HuH-7.5 (cell line): ENCODE results near the gene ICAM2.
A peak's percentile ranks its signal among the peaks of the same experiment; 100 is the strongest.
"Not testable (repeated sequence)": the region's sequence is repeated elsewhere in the genome, so short reads cannot be mapped to it uniquely, and the experiment has no call there.

ENCODE experiments used
- DNase-seq: peaks from one replicate; pipeline ENCODE4 v3.0.0; 2011; ENCODE audit warnings: low spot score

The ICAM2 gene

GRCh38 chr17:64042700-64043485 lies 22.5 kb upstream of the ICAM2 start:
- DNase-seq, result no peak

DNA sequence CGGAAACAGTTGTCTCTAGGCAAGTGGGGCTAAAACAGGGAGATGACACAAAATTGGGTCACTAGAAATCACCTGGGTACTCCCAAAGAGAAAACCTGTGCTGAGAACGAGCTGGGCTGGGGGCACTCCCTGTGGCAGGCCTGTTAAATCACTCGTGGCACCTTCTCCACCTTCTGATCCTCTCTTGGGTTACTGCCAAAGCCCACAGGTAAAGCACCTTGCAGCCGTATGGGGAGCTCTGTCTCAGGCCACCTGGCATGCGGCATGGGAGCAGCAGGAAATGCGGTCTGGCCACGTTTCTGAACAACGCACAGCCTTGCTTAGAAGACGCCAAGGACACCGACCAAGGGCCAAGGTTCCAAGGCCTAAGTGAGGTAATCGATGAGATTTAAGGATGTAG lies 21.5 kb upstream of the ICAM2 start:
- DNase-seq, result no peak

- no peak for DNase-seq
Measured at GRCh38 chr17:64040206-64040605, 19.8 kb upstream of the ICAM2 start.

DNA sequence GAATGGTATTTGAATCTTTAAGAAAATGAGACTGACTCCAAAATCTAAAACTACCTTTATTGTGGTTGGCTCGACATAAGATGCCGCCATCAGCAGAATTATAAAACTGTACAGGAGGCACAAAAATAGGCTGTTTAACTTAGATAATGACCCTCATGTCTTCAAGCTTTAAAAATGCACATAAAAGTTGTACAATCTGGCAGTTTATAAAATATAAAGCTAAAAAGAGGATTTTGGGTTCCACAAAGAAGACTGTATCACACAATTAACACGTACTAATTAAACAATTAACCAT lies 18.6 kb upstream of the ICAM2 start:
- no peak for DNase-seq

DNA sequence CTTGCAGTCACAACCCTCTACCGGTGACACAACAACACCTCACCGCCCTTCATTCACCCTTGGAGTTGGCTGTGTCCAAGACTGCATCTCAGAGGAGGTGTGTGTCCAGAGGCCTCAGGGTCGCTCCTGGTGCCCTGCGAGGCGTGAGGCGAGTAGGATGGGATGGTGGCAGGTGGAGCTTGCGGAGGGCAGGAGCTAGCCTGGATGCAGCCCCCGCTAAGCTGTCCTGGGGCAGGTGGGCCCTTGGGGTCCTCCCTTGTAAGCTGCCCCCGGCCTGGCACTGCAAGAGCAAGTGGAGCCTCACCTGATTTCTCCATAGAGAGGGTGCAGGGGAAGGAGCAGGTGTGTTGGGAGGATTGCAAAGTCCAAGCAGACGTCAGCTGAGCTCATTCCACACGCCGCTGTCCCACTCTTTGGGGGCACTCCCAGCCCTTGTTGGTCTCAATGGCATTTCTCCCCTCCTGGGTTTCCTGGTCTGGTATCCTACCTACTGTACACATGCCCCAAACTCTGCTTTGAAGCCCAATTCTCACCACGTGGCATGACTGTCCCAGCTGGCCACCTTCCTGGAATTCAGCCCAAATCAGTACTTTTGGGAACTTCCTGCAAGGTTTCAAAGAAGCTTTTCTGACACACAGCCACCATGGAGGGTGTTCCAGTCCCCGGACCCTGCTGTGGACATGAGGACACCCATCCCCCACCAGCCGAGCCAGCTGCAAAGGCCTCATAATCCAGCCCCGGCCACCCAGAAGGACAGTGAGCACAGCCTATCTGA lies 18.1 kb upstream of the ICAM2 start:
- no peak for DNase-seq

- no peak for DNase-seq
Measured at GRCh38 chr17:64037802-64038201, 17.4 kb upstream of the ICAM2 start.

DNA sequence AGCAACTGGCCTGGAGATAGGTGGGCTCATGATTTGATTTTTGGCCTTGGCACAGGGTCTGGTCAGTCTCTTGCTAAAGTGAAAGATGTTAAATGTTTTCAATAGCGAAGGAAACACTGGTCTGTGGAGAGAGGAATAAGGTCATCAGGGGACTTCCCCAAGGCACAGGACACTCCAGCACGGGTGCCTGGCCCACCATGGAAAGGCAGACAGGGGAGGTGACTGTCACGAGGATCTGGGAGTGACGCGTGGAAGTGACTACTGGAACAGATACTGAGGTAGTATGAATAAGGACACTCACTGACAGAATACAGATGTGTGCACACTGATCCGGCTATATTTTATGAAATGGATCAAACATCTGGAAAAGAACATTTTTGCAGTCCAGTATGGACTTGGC lies 16.7 kb upstream of the ICAM2 start:
- no peak for DNase-seq

DNA sequence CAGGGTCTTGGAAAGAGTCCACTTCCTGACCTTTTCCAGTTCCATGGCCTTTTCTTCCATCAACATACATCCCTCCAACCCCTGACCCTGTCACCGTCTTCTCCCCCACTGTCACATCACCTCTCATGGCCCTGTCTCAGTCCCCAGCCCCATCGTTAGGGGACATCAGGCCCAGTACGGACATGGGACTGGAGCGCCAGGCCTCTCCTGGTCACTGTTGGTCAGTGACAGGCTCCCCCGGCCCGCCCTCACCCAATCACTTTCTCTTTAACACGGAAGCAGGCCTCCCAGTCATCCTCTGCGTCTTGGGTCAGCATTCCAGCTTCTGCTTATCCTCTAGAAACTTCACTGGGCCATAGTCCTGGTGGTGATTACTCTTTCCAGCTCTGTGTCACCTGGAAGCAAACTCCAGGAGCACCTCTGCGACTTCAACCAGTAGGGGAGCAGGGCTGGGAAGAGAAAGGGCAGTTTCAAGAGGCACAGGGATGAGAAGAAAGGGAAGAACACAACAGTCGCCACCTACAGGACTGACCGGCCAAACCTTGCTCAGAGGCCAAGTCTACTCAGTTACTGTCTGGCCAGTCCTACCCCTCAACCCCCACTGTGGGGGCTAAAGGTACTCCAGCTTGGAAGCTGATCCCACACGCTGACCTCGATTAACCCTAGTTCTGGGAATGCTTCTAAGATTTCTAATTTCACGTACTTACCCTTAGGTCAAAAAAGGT lies 15.9 kb upstream of the ICAM2 start:
- DNase-seq, result peak; percentile 36

DNA sequence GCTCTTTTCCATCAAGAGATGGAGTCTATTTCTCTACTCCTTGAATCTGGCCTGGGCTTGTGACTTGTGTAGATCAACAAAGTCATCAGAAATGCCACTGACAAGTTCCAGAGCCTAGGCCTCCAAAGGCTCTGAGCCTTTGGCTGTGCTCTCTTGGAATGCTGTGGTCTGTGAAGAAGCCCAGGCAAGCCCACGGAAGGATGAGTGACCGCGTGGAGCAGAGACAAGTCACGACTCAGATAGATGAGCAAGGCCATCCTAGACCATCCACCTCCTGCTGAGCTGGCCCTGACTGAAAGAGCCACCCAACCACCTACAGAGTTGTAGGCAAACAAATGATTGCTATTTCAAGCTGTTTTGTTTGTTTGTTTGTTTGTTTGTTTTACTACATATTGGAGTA lies 11.6 kb upstream of the ICAM2 start:
- no peak for DNase-seq

- DNase-seq, result peak; percentile 51
Measured at GRCh38 chr17:64028874-64029464, 8.5 kb upstream of the ICAM2 start.

DNA sequence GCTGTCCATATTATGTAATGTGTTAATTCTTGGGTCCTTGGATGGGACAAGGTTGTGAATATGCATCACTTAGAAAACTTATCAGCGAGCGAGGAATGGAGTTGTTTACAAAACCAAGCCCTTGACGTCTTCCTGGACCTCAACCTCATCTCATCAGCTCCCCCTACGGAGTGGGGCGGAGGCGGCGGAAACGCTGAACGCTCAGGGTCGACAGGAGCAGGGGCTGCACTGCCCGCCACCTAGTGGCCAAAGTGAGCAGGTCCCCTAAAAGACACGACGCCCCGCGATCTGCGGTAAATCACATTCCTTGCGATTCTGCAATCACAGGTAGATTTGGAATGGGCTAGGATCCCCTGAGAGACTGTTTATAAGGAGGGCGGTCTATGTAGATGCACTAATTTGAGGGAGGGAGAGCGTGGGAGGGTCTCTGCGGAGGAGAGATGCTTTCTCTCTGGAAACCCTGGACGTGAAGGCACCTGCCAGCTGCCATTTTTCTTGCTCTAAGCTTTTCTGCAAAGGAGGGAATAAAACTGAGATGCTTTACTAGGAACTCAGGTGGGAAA lies 5.4 kb upstream of the ICAM2 start:
- DNase-seq, result peak; percentile 71

- DNase-seq, result no peak
Measured at GRCh38 chr17:64024781-64025731, 4.6 kb upstream of the ICAM2 start.

DNA sequence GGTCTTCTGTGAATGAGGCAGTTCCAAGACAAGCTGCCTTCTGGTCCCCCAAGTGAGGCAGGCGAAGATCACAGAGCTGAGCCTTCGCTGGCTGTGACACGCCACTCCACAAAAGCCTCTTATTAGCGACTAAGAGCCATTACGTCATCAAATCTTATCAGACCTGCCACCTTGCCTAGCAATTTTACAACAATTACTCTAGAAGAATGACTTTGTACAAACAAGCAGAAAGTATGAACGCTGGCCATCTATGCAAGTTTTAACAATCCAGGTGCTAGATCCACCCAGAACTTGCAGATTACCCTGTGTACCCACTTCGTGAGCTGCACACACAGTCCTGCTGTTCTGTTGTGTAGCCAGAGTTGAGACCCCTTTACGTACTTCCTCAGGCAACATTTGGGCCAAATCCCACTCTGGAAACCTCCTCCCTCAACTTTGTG lies 3.8 kb upstream of the ICAM2 start:
- no peak for DNase-seq

GRCh38 chr17:64022611-64023063 lies 2.2 kb upstream of the ICAM2 start:
- no peak for DNase-seq

DNA sequence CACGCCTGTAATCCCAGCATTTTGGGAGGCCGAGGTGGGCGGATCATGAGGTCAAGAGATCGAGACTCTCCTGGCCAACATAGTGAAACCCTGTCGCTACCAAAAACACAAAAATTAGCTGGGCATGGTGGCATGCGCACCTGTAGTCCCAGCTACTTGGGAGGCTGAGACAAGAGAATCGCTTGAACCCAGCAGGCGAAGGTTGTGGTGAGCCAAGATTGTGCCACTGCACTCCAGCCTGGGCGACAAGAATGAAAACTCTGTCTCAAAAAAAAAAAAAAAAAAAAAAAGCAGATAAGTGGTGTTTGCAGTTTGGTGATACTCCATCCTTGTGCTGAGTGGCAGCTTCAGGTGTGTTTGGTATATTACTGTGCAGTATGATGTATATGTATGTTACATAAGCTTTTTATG lies 877 bp downstream of the ICAM2 start:
- DNase-seq, result not testable (repeated sequence)

DNA sequence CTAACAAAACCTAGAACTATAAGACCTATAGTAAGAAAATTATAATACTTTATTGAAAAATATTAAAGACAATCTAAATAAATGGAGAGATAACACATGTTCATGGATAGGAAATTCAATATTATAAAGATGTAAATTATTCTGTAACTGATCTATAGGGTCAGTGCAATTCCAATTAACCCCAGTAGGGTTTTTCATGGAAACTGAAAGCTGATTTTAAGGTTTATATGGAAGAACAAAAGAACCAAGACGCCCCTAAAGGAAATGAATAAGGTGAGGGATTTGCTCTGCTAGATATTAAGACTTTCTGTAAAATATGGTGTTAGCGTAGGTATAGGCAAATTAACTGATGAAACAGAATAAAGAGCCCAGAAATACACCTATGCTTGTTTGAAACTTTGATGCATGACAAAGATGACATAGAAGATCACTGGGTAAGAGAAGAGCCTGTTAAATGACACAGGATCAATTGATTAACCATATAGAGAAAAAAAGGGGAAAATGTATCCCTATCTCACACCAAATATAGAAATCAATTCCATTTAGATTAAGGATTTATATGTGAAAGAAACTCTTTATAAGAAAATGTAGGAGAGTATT lies 3.0 kb downstream of the ICAM2 start:
- DNase-seq, result no peak

DNA sequence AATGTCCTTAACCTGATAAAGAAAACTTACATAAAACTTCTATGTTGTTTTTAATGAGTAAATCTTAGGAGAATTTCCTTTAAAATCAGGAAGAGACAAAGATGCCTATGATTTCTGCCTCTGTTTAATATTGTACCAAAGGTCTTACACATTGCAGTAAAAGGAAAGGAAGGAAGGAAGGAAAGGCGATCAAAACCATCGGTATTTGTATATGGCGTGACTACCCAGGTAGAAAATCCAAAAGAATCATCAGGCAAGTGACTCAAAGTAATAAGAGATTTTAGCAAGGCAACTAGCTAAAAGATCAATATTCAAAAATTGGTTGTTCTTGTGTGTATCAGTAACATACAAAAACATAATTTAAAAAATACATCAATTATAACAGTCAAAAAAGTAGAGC lies 3.5 kb downstream of the ICAM2 start:
- no peak for DNase-seq

DNA sequence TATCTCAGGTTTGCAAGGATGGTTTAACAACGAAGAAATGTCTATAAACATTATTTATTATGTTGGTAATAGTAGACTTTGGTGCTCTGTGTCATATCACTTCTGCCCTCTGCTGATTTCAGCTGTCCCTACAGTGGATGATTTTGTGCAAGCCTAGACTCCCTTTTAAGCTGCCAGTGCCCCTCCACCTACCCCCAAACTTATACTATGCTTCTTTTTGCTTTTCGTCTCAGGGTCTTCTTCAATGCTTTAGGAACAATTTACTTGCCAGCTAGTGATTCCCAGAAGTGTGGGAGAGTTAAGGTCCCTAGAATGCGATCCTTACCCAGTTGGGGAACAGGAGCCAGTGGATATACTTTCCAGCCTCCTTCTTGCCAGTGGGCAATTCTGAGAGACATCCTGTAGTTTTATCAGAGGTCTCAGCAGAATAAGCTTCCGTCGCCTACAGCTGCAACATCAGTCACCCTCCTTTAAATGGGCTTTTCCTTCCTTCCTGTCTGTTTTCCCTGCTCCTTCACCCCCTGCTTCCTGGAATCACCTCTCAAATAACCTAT lies 4.1 kb downstream of the ICAM2 start:
- DNase-seq, result no peak

DNA sequence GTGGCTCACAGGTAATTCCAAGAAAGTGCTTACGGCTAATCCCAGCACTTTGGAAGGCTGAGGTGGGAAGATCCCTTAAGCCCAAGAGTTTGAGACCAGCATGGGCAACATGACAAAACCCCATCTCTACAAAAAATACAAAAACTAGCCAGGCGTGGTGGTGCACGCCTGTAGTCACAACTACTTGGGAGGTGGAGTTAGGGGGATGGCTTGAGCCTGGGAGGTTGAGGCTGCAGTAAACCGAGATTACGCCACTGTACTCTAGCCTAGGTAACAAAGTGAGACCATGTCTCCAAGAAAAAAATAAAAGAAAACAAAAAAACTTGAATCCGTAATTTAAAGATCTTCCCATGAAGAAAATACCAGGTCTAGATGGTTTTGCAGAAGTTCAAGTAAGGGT lies 5.0 kb downstream of the ICAM2 start:
- DNase-seq, result no peak
